Hematopoietic multipotent progenitor cell (in vitro differentiated cells): Measurements from ENCODE around the gene TRAPPC12. TPM values are rescaled to one million over a fixed set of nuclear protein-coding genes. Genes with fewer than 3 reads are reported as not detected.
A peak's percentile ranks its signal among the peaks of the same experiment; 100 is the strongest.
"Not testable (repeated sequence)": the region's sequence is repeated elsewhere in the genome, so short reads cannot be mapped to it uniquely, and the experiment has no call there.

Experiments used
- DNase-seq, 3 donors: peaks; one replicate each; pipeline ENCODE4 v3.0.0-alpha.2; 2011 to 2015; ENCODE audit warnings: low read depth in 2 of 3, low spot score in 2 of 3
- total RNA-seq: library from RNA; depleted of rRNA; stranded (reverse); fragments of >200 nt; gene quantifications from one replicate; pipeline ENCODE4 v1.2.3, GENCODE V29; 2012

TRAPPC12 gene
- total RNA-seq, 1 donor = 77.6 TPM

GRCh38 chr2:3483227-3483985, 103.9 kb downstream of the TRAPPC12 start:
- peak; percentile 7 to 54 (median 17) for DNase-seq

GRCh38 chr2:3483986-3484960, 104.8 kb downstream of the TRAPPC12 start:
- DNase-seq = no peak

- no peak for DNase-seq
These were observed 105.7 kb downstream of the TRAPPC12 start for GRCh38 chr2:3485166-3485565.

GRCh38 chr2:3486047-3487027, 106.8 kb downstream of the TRAPPC12 start:
- no peak for DNase-seq

GRCh38 chr2:3487028-3487425, 107.5 kb downstream of the TRAPPC12 start:
- no peak for DNase-seq

GRCh38 chr2:3487432-3487831, 107.9 kb downstream of the TRAPPC12 start:
- DNase-seq = no peak

- DNase-seq = no peak
These were observed 108.6 kb downstream of the TRAPPC12 start for GRCh38 chr2:3488061-3488531.

- no peak for DNase-seq
These were observed 109.6 kb downstream of the TRAPPC12 start for GRCh38 chr2:3488855-3489763.

- no peak for DNase-seq
These were observed 110.2 kb downstream of the TRAPPC12 start for GRCh38 chr2:3489764-3490115.

GRCh38 chr2:3490191-3491170, 111.0 kb downstream of the TRAPPC12 start:
- peak in 1 of 3 donors; percentile 14 for DNase-seq

GRCh38 chr2:3491306-3491705, 111.8 kb downstream of the TRAPPC12 start:
- no peak for DNase-seq

- DNase-seq = no peak
These were observed 112.4 kb downstream of the TRAPPC12 start for GRCh38 chr2:3491716-3492474.

- not testable (repeated sequence) for DNase-seq
These were observed 112.9 kb downstream of the TRAPPC12 start for GRCh38 chr2:3492475-3492787.

- no peak for DNase-seq
These were observed 113.6 kb downstream of the TRAPPC12 start for GRCh38 chr2:3492951-3493614.

GRCh38 chr2:3493615-3494007, 114.1 kb downstream of the TRAPPC12 start:
- no peak for DNase-seq

- DNase-seq = no peak
These were observed 115.6 kb downstream of the TRAPPC12 start for GRCh38 chr2:3494984-3495666.
